GM19467 (cell line): ENCODE results near the gene SLC22A23.

ENCODE experiments used
- ATAC-seq: cut with Tn5 transposase; IDR thresholded peaks from one replicate; pipeline ENCODE4 v1.9.1; 2021; ENCODE audit warnings: mild to moderate bottlenecking, moderate library complexity; ENCODE audit not compliant: unreplicated experiment

The SLC22A23 gene

GRCh38 chr6:3306848-3307247, 150.0 kb downstream of the SLC22A23 start:
- no peak for ATAC-seq

- no peak for ATAC-seq
Observed at GRCh38 chr6:3305831-3306230, 151.0 kb downstream of the SLC22A23 start.

GRCh38 chr6:3305216-3305565, 151.7 kb downstream of the SLC22A23 start:
- ATAC-seq: no peak

GRCh38 chr6:3304500-3305215, 152.2 kb downstream of the SLC22A23 start:
- ATAC-seq: no peak

- ATAC-seq: no peak
Observed at GRCh38 chr6:3303795-3304411, 152.9 kb downstream of the SLC22A23 start.

GRCh38 chr6:3301506-3301905, 155.3 kb downstream of the SLC22A23 start:
- ATAC-seq: no peak

GRCh38 chr6:3299221-3299620, 157.6 kb downstream of the SLC22A23 start:
- no peak for ATAC-seq

- no peak for ATAC-seq
Observed at GRCh38 chr6:3297909-3298308, 158.9 kb downstream of the SLC22A23 start.

- ATAC-seq: no peak
Observed at GRCh38 chr6:3297006-3297405, 159.8 kb downstream of the SLC22A23 start.

- no peak for ATAC-seq
Observed at GRCh38 chr6:3296537-3296936, 160.3 kb downstream of the SLC22A23 start.

GRCh38 chr6:3296078-3296477, 160.8 kb downstream of the SLC22A23 start:
- ATAC-seq: no peak

GRCh38 chr6:3294921-3295871, 161.7 kb downstream of the SLC22A23 start:
- ATAC-seq: no peak

- ATAC-seq: no peak
Observed at GRCh38 chr6:3294396-3294795, 162.5 kb downstream of the SLC22A23 start.

GRCh38 chr6:3293271-3294155, 163.3 kb downstream of the SLC22A23 start:
- ATAC-seq: no peak

- no peak for ATAC-seq
Observed at GRCh38 chr6:3292431-3293197, 164.2 kb downstream of the SLC22A23 start.

- ATAC-seq: no peak
Observed at GRCh38 chr6:3291987-3292386, 164.9 kb downstream of the SLC22A23 start.

- no peak for ATAC-seq
Observed at GRCh38 chr6:3291346-3291745, 165.5 kb downstream of the SLC22A23 start.

GRCh38 chr6:3290931-3291211, 166.0 kb downstream of the SLC22A23 start:
- no peak for ATAC-seq

GRCh38 chr6:3290149-3290930, 166.5 kb downstream of the SLC22A23 start:
- ATAC-seq: no peak
